ENCODE measurements around the gene DEFB108B.
"Not testable (repeated sequence)": the region's sequence is repeated elsewhere in the genome, so short reads cannot be mapped to it uniquely, and the experiment has no call there.

GRCh38 chr11:71795236-71795635, 37.8 kb upstream of the DEFB108B start:
- TF ChIP-seq CTCF (IDR thresholded peaks at IDR 0.05; ENCODE audit: insufficient read depth, low read length, poor library complexity, severe bottlenecking); EZH2phosphoT487 (conservative IDR thresholded peaks at IDR 0.05; ENCODE audit: low read length): not testable (repeated sequence)
